Sigmoid colon (tissue), 7 donors: Measurements from ENCODE around the gene GPX6. TPM values are rescaled to one million over a fixed set of nuclear protein-coding genes. Genes with fewer than 3 reads are reported as not detected.

Experiments used
- DNase-seq: peaks from one replicate; pipeline ENCODE4 v3.0.0-alpha.2; 2019
- H3K27ac ChIP-seq, 4 donors: fragments of 200-600 bp; sonication (generic); one replicate each; pipeline ENCODE4 v1.5.1; 2016 to 2019; ENCODE audit warnings: mild to moderate bottlenecking in 1 of 4
- H3K27me3 ChIP-seq, 3 donors: fragments of 200-600 bp; sonication (generic); one replicate each; pipeline ENCODE4 v1.5.1; 2019; ENCODE audit warnings: mild to moderate bottlenecking in 1 of 3
- H3K36me3 ChIP-seq, 4 donors: fragments of 200-600 bp; sonication (generic); one replicate each; pipeline ENCODE4 v1.5.1; 2016 to 2019
- H3K4me1 ChIP-seq, 4 donors: fragments of 200-600 bp; sonication (generic); one replicate each; pipeline ENCODE4 v1.5.1; 2017 to 2019
- H3K4me3 ChIP-seq, 4 donors: fragments of 200-600 bp; sonication (generic); one replicate each; pipeline ENCODE4 v1.5.1; 2017 to 2019; ENCODE audit warnings: mild to moderate bottlenecking in 2 of 4, moderate library complexity in 1 of 4
- H3K9me3 ChIP-seq, 4 donors: fragments of 200-600 bp in 3 of 4; sonication (generic) in 3 of 4; one replicate each; pipeline versions ENCODE4 v1.5.1 to v1.6.1; 2013 to 2019
- CTCF ChIP-seq, 4 experiments: fragments of 450-650 bp in 3 of 4; fragments of 200-600 bp in 1 of 4; IDR thresholded peaks; one replicate each; pipeline ENCODE4 v1.5.1; 2016 to 2019; ENCODE audit warnings: antibody characterized with exemption in 4 of 4, mild to moderate bottlenecking in 3 of 4, moderate library complexity in 2 of 4
- EP300 ChIP-seq, 4 donors: sonication (generic); formaldehyde crosslinking; IDR thresholded peaks; one replicate each; pipeline ENCODE4 v1.6.1; 2017; ENCODE audit warnings: antibody characterized with exemption in 4 of 4
- POLR2A ChIP-seq, 2 donors: fragments of 450-650 bp; IDR thresholded peaks; one replicate each; pipeline ENCODE4 v1.6.1; 2016; ENCODE audit warnings: antibody characterized with exemption in 2 of 2, mild to moderate bottlenecking in 2 of 2, moderate library complexity in 2 of 2
- POLR2AphosphoS5 ChIP-seq, 4 donors: sonication (generic); formaldehyde crosslinking; IDR thresholded peaks; one replicate each; pipeline ENCODE4 v1.6.1; 2017; ENCODE audit warnings: antibody characterized with exemption in 4 of 4
- WGBS, 2 donors: extraction: QIAGEN DNeasy Blood & Tissue Kit; methylation state at CpG; one replicate each; pipeline ENCODE4 v1.1.7; 2013; 5-methylcytosine and 5-hydroxymethylcytosine counted together
- intact Hi-C: fragments of 100-400 bp; cut with DNase I; formaldehyde crosslinking; loops from one replicate; pipeline ENCODE4 v1.15.1; 2023
- polyA plus RNA-seq, 3 donors: library from polyadenylated mRNA; stranded (reverse); fragments of 200-250 nt; gene quantifications; one replicate each; pipeline ENCODE4 v1.2.3, GENCODE V29; 2013
- total RNA-seq, 4 donors: library from RNA; depleted of rRNA; stranded (reverse); fragments of >200 nt; gene quantifications; one replicate each; pipeline ENCODE4 v1.1.0, GENCODE V29; 2016
- donor health status: healthy with polysubstance abuse.
- donor health status: Bipolar disorder and iron deficiency.
- donor health status: healthy.

GPX6 gene
- total and polyA plus RNA-seq, 7 donors, result not detected

GRCh38 chr6:28543651-28544610, 28.3 kb upstream of the GPX6 start:
- intact Hi-C loops, result no loop called here
- DNase-seq, result no peak
- H3K36me3 ChIP-seq, result no peaks in the 10 kb centered on the region
- no peaks in the 10 kb centered on the region for H3K4me1 ChIP-seq
- H3K4me3 ChIP-seq, result no peak overlapping the region
- no peak for TF ChIP-seq CTCF (IDR thresholded peaks at IDR 0.05)
- no peak for TF ChIP-seq EP300 (IDR thresholded peaks at IDR 0.05)
- no peak for TF ChIP-seq POLR2AphosphoS5 (IDR thresholded peaks at IDR 0.05)
- TF ChIP-seq POLR2A (IDR thresholded peaks at IDR 0.05), result no peak
- no peak overlapping the region for H3K27ac ChIP-seq
- WGBS, 2 donors, result 13 to 39% methylated on average over 31 of the region's 31 CpGs
- H3K9me3 ChIP-seq, result no peaks in the 10 kb centered on the region
- H3K27me3 ChIP-seq, result peaks cover 0 to 41% (median 0%) of the 10 kb centered on the region in 3 donors

GRCh38 chr6:28542440-28543296, 27.1 kb upstream of the GPX6 start:
- WGBS, 2 donors, result 2% methylated on average over 30 of the region's 30 CpGs
- TF ChIP-seq POLR2AphosphoS5 (IDR thresholded peaks at IDR 0.05) (no peak), CTCF (IDR thresholded peaks at IDR 0.05) (no peak), EP300 (IDR thresholded peaks at IDR 0.05) (no peak), POLR2A (IDR thresholded peaks at IDR 0.05) (no peak)
- Histone ChIP-seq H3K4me1 (no peaks in the 10 kb centered on the region), H3K27ac (no peak overlapping the region), H3K27me3 (peaks cover 0 to 51% (median 0%) of the 10 kb centered on the region in 3 donors), H3K4me3 (no peak overlapping the region), H3K9me3 (no peaks in the 10 kb centered on the region), H3K36me3 (no peaks in the 10 kb centered on the region)
- intact Hi-C loops, result no loop called here
- no peak for DNase-seq

GRCh38 chr6:28541996-28542395, 26.4 kb upstream of the GPX6 start:
- peaks cover 0 to 58% (median 0%) of the 10 kb centered on the region in 3 donors for H3K27me3 ChIP-seq

More at GRCh38 chr6:28541996-28542395, 26.4 kb upstream of the GPX6 start:
- Histone ChIP-seq H3K9me3 (no peaks in the 10 kb centered on the region), H3K36me3 (no peaks in the 10 kb centered on the region), H3K4me1 (no peaks in the 10 kb centered on the region), H3K4me3 (no peak overlapping the region), H3K27ac (no peak overlapping the region)
- intact Hi-C loops, result no loop called here
- TF ChIP-seq POLR2A (IDR thresholded peaks at IDR 0.05), result no peak
- no peak for TF ChIP-seq CTCF (IDR thresholded peaks at IDR 0.05)
- no peak for TF ChIP-seq POLR2AphosphoS5 (IDR thresholded peaks at IDR 0.05)
- TF ChIP-seq EP300 (IDR thresholded peaks at IDR 0.05), result no peak
- WGBS, 2 donors, result 43 to 46% methylated on average over 7 of the region's 7 CpGs
- DNase-seq, result no peak
